Coronary artery (tissue), 2 donors: ENCODE results near the gene NOS1.
"Not testable (repeated sequence)": the region's sequence is repeated elsewhere in the genome, so short reads cannot be mapped to it uniquely, and the experiment has no call there.

Experiments used
- DNase-seq: peaks from one replicate; pipeline ENCODE4 v3.0.0-alpha.2; 2017; ENCODE audit warnings: low spot score
- H3K27ac ChIP-seq, 2 donors: fragments of 200-600 bp; sonication (generic); one replicate each; pipeline ENCODE4 v1.5.1; 2016 to 2019
- H3K4me3 ChIP-seq: fragments of 200-600 bp; sonication (generic); 2 replicates; pipeline ENCODE4 v1.5.1; 2016; ENCODE audit warnings: mild to moderate bottlenecking, moderate library complexity
- CTCF ChIP-seq: fragments of 200-600 bp; sonication (generic); IDR thresholded peaks from one replicate; pipeline ENCODE4 v1.5.1; 2019; ENCODE audit warnings: antibody characterized with exemption

The NOS1 gene

GRCh38 chr12:117387832-117388231 lies 26.4 kb upstream of the NOS1 start:
- DNase-seq, result no peak
- H3K4me3 ChIP-seq, result no peak overlapping the region
- H3K27ac ChIP-seq, result no peak overlapping the region
- no peak for TF ChIP-seq CTCF

- Histone ChIP-seq H3K27ac (no peak overlapping the region), H3K4me3 (no peak overlapping the region)
- TF ChIP-seq CTCF, result no peak
- DNase-seq, result no peak
Observed at GRCh38 chr12:117384735-117385134, 23.3 kb upstream of the NOS1 start.

GRCh38 chr12:117380083-117380482 lies 18.7 kb upstream of the NOS1 start:
- DNase-seq, result no peak
- no peak for TF ChIP-seq CTCF
- Histone ChIP-seq H3K4me3 (no peak overlapping the region), H3K27ac (no peak overlapping the region)

GRCh38 chr12:117377758-117378157 lies 16.3 kb upstream of the NOS1 start:
- no peak overlapping the region for H3K27ac ChIP-seq
- DNase-seq, result no peak
- no peak for TF ChIP-seq CTCF
- H3K4me3 ChIP-seq, result no peak overlapping the region

GRCh38 chr12:117370588-117370987 lies 9.2 kb upstream of the NOS1 start:
- Histone ChIP-seq H3K4me3 (no peak overlapping the region), H3K27ac (no peak overlapping the region)
- no peak for DNase-seq
- TF ChIP-seq CTCF, result no peak

GRCh38 chr12:117370000-117370399 lies 8.6 kb upstream of the NOS1 start:
- H3K27ac ChIP-seq, H3K4me3 ChIP-seq, DNase-seq: not testable (repeated sequence)

- TF ChIP-seq CTCF, result peak; percentile 75
- DNase-seq, result no peak
- Histone ChIP-seq H3K4me3 (no peak overlapping the region), H3K27ac (no peak overlapping the region)
Observed at GRCh38 chr12:117367006-117367638, 5.7 kb upstream of the NOS1 start.
